H1 (cell line): Measurements from ENCODE around the gene S100A14. TPM values are rescaled to one million over a fixed set of nuclear protein-coding genes. Genes with fewer than 3 reads are reported as not detected.

Experiments used
- CTCF ChIA-PET: fragments of 300-600 bp; sonication (Branson Sonifier 250); formaldehyde crosslinking; loops from one replicate; lab custom pipeline; 2021; ENCODE audit not compliant: partially characterized antibody; lab: Charles Lee
- POLR2A ChIA-PET: fragments of 300-600 bp; sonication (Branson Sonifier 250); formaldehyde crosslinking; loops from one replicate; lab custom pipeline; 2021; ENCODE audit warnings: inconsistent platforms; ENCODE audit not compliant: partially characterized antibody; lab: Charles Lee
- DNase-seq, 2 experiments: peaks; one replicate each; pipeline versions ENCODE4 v3.0.0 to v3.0.0-alpha.2; 2010 to 2022; ENCODE audit warnings: low spot score in 2 of 2, low read depth in 1 of 2, mixed read lengths in 1 of 2
- FAIRE-seq: peaks from 2 replicates; lab custom pipeline; 2011; peaks lifted over from hg19 to GRCh38; lab: Jason Lieb, UNC
- H2AFZ ChIP-seq: 2 replicates; pipeline ENCODE4 v1.8.1; 2012; ENCODE audit warnings: low read length, inconsistent platforms
- H2AK5ac ChIP-seq: 2 replicates; pipeline ENCODE4 v1.6.1; 2013; ENCODE audit warnings: low read depth, low read length
- H2BK120ac ChIP-seq: replicated peaks from 2 replicates; pipeline ENCODE3; 2013; ENCODE audit warnings: low read depth, low read length, inconsistent platforms
- H2BK12ac ChIP-seq: 2 replicates; pipeline ENCODE4 v1.6.1; 2013; ENCODE audit warnings: low read depth, low read length
- H2BK15ac ChIP-seq: 2 replicates; pipeline ENCODE4 v1.6.1; 2013; ENCODE audit warnings: low read length
- H2BK20ac ChIP-seq: 2 replicates; pipeline ENCODE4 v1.6.1; 2013; ENCODE audit warnings: low read length
- H2BK5ac ChIP-seq: 2 replicates; pipeline ENCODE4 v1.6.1; 2013; ENCODE audit warnings: low read depth, low read length
- H3K14ac ChIP-seq: 2 replicates; pipeline ENCODE4 v1.6.1; 2013; ENCODE audit warnings: inconsistent platforms; ENCODE audit not compliant: insufficient read length
- H3K18ac ChIP-seq: 2 replicates; pipeline ENCODE4 v1.6.1; 2013; ENCODE audit warnings: low read length; ENCODE audit errors: extremely low read depth
- H3K23ac ChIP-seq: 2 replicates; pipeline ENCODE4 v1.6.1; 2013; ENCODE audit warnings: inconsistent platforms; ENCODE audit not compliant: insufficient read length
- H3K23me2 ChIP-seq: 2 replicates; pipeline ENCODE4 v1.6.1; 2013; ENCODE audit warnings: low read depth, low read length
- H3K27ac ChIP-seq: 2 replicates; pipeline ENCODE4 v1.6.1; 2011; ENCODE audit warnings: low read depth, low read length, inconsistent platforms
- H3K27me3 ChIP-seq, 4 experiments: replicated peaks in 1 of 4; 1 replicate in 1 of 4; 2 replicates in 3 of 4; pipeline versions ENCODE4 v1.6.1 to v1.8.1; 2011 to 2013; ENCODE audit warnings: low read length in 3 of 4, mild to moderate bottlenecking in 3 of 4, inconsistent platforms in 2 of 4, mixed read lengths in 2 of 4, moderate library complexity in 1 of 4; ENCODE audit not compliant: control insufficient read depth in 3 of 4, insufficient read depth in 3 of 4; ENCODE audit errors: extremely low read depth in 1 of 4
- H3K36me3 ChIP-seq, 4 experiments: 2 replicates each; pipeline versions ENCODE4 v1.6.1 to v1.8.1; 2011 to 2013; ENCODE audit warnings: mild to moderate bottlenecking in 4 of 4, low read length in 3 of 4, moderate library complexity in 2 of 4, control low read depth in 1 of 4, inconsistent platforms in 1 of 4; ENCODE audit not compliant: insufficient read depth in 4 of 4, control insufficient read depth in 2 of 4
- H3K4ac ChIP-seq: replicated peaks from 2 replicates; pipeline ENCODE3; 2013; ENCODE audit warnings: low read length, low read depth, mixed read lengths, inconsistent platforms; ENCODE audit not compliant: insufficient read length
- H3K4me1 ChIP-seq, 4 experiments: replicated peaks in 1 of 4; 1 replicate in 1 of 4; 2 replicates in 3 of 4; pipeline versions ENCODE4 v1.6.1 to v1.8.1; 2011 to 2013; ENCODE audit warnings: low read length in 3 of 4, inconsistent platforms in 2 of 4, mixed read lengths in 1 of 4; ENCODE audit not compliant: insufficient read depth in 4 of 4, control insufficient read depth in 3 of 4
- H3K4me2 ChIP-seq, 2 experiments: 2 replicates each; pipeline versions ENCODE4 v1.6.1 to v1.8.1; 2011 to 2013; ENCODE audit warnings: low read depth in 2 of 2, low read length in 2 of 2, control low read depth in 1 of 2, inconsistent platforms in 1 of 2, mild to moderate bottlenecking in 1 of 2; ENCODE audit not compliant: insufficient read depth in 1 of 2
- H3K4me3 ChIP-seq, 4 experiments: fragments of 200-600, 300-600 bp in 1 of 4; sonication (generic), shearing (Covaris generic), sonication (Bioruptor Twin) in 1 of 4; 2 replicates each; pipeline versions ENCODE4 v1.5.1 to v1.8.1; 2011 to 2016; ENCODE audit warnings: low read length in 4 of 4, low read depth in 3 of 4, control low read depth in 2 of 4, inconsistent platforms in 2 of 4, mild to moderate bottlenecking in 2 of 4, mixed read lengths in 1 of 4, moderate library complexity in 1 of 4; ENCODE audit not compliant: insufficient read depth in 2 of 4; ENCODE audit errors: extremely low read depth in 1 of 4
- H3K56ac ChIP-seq: replicated peaks from 2 replicates; pipeline ENCODE3; 2013; ENCODE audit warnings: low read depth, mild to moderate bottlenecking, mixed read lengths, low read length, inconsistent platforms; ENCODE audit not compliant: insufficient read length
- H3K79me1 ChIP-seq: 2 replicates; pipeline ENCODE4 v1.6.1; 2013; ENCODE audit warnings: low read depth, low read length, control low read depth
- H3K79me2 ChIP-seq, 2 experiments: 2 replicates each; pipeline versions ENCODE4 v1.6.1 to v1.8.1; 2012 to 2013; ENCODE audit warnings: low read length in 2 of 2, mild to moderate bottlenecking in 2 of 2, inconsistent platforms in 1 of 2; ENCODE audit not compliant: insufficient read depth in 2 of 2, control insufficient read depth in 1 of 2
- H3K9ac ChIP-seq, 4 experiments: replicated peaks in 1 of 4; 1 replicate in 1 of 4; 2 replicates in 3 of 4; pipeline versions ENCODE4 v1.6.1 to v1.8.1; 2011 to 2013; ENCODE audit warnings: low read depth in 3 of 4, low read length in 3 of 4, control low read depth in 2 of 4, mild to moderate bottlenecking in 2 of 4, moderate library complexity in 2 of 4, inconsistent platforms in 1 of 4; ENCODE audit errors: extremely low read depth in 1 of 4
- H3K9me3 ChIP-seq, 2 experiments: 2 replicates each; pipeline versions ENCODE4 v1.6.1 to v1.8.1; 2012 to 2013; ENCODE audit warnings: mild to moderate bottlenecking in 2 of 2, moderate library complexity in 2 of 2, control low read depth in 1 of 2, inconsistent platforms in 1 of 2, low read depth in 1 of 2, low read length in 1 of 2, mixed read lengths in 1 of 2; ENCODE audit not compliant: insufficient read depth in 2 of 2
- H4K20me1 ChIP-seq, 2 experiments: replicated peaks in 1 of 2; 2 replicates each; pipeline versions ENCODE3 to v1.8.1; 2011 to 2013; ENCODE audit warnings: inconsistent platforms in 2 of 2, low read length in 2 of 2, mild to moderate bottlenecking in 1 of 2; ENCODE audit not compliant: insufficient read depth in 2 of 2, control insufficient read depth in 1 of 2
- H4K5ac ChIP-seq: 2 replicates; pipeline ENCODE4 v1.6.1; 2013; ENCODE audit warnings: low read length, low read depth, mixed read lengths, inconsistent platforms; ENCODE audit not compliant: insufficient read length
- H4K8ac ChIP-seq: 2 replicates; pipeline ENCODE4 v1.8.0; 2013; ENCODE audit warnings: mild to moderate bottlenecking, moderate library complexity, low read length, inconsistent platforms; ENCODE audit not compliant: insufficient read depth; ENCODE audit errors: extremely low read depth
- H4K91ac ChIP-seq: replicated peaks from 2 replicates; pipeline ENCODE3; 2013; ENCODE audit warnings: low read length, mixed read lengths, inconsistent platforms; ENCODE audit not compliant: insufficient read length
- CHD1 ChIP-seq: IDR thresholded peaks from 2 replicates; pipeline ENCODE4 v1.6.1; 2012; ENCODE audit warnings: low read depth, low read length, improper control_type of control experiment
- GTF2F1 ChIP-seq: IDR thresholded peaks from 2 replicates; pipeline ENCODE4 v1.6.1; 2012; ENCODE audit warnings: low read depth, low read length, improper control_type of control experiment, borderline replicate concordance
- JUN ChIP-seq: IDR thresholded peaks from 2 replicates; pipeline ENCODE4 v1.6.1; 2011; ENCODE audit warnings: low read depth, mild to moderate bottlenecking, improper control_type of control experiment, low read length
- MAFK ChIP-seq: IDR thresholded peaks from 2 replicates; pipeline ENCODE4 v1.6.1; 2012; ENCODE audit warnings: low read depth, mild to moderate bottlenecking, improper control_type of control experiment, low read length
- POLR2AphosphoS5 ChIP-seq: IDR thresholded peaks from 2 replicates; pipeline ENCODE4 v1.6.1; 2011; ENCODE audit warnings: low read depth, low read length
- SUZ12 ChIP-seq: fragments of 200-600 bp; sonication (generic); IDR thresholded peaks from 2 replicates; pipeline ENCODE4 v1.6.1; 2012; ENCODE audit warnings: mild to moderate bottlenecking, inconsistent platforms, low read length, moderate library complexity, mixed read lengths
- WGBS, 2 experiments: shearing (Covaris generic) in 1 of 2; methylation state at CpG; one replicate each; pipeline versions ENCODE4 v1.1.6 to v1.1.7; 2013 to 2015; ENCODE audit warnings: low lambda C conversion rate in 2 of 2, mixed read lengths in 2 of 2, inconsistent platforms in 1 of 2, low coverage in 1 of 2, missing lambda C conversion rate in 1 of 2; ENCODE audit not compliant: insufficient replicate concordance in 2 of 2, insufficient coverage in 1 of 2, insufficient read length in 1 of 2; ENCODE audit errors: extremely low coverage in 1 of 2, missing lambda C conversion rate in 1 of 2; 5-methylcytosine and 5-hydroxymethylcytosine counted together
- polyA plus RNA-seq, 7 experiments: library from polyadenylated mRNA; depleted of rRNA in 3 of 7; stranded (reverse) in 5 of 7; unstranded in 2 of 7; fragments of >200 nt in 5 of 7; fragments of 200-250 nt in 2 of 7; gene quantifications; 1 replicate in 5 of 7; 2 replicates in 1 of 7; 4 replicates in 1 of 7; pipeline versions ENCODE4 v1.2.1 to v1.2.3, GENCODE V29; 2011 to 2013; ENCODE audit warnings: missing spikeins in 2 of 7, mixed read lengths in 2 of 7
- total RNA-seq: library from RNA; stranded (reverse); fragmentation: NEBNext Ultra II Directional; extraction: Animal tissue kit (Norgen Biotek cat#: 25700); gene quantifications from 2 replicates; pipeline ENCODE4 v1.2.1, GENCODE V29; 2021
- TF ChIP-seq, protein P1 (sequence below), 3 experiments: IDR thresholded peaks; 1 replicate in 2 of 3; 2 replicates in 1 of 3; pipeline versions ENCODE4 v1.5.1 to v1.6.1; 2011; ENCODE audit warnings: low read length in 3 of 3, mild to moderate bottlenecking in 3 of 3, inconsistent platforms in 2 of 3, low read depth in 1 of 3, moderate library complexity in 1 of 3; ENCODE audit not compliant: insufficient read depth in 1 of 3; ENCODE audit errors: control extremely low read depth in 1 of 3
- TF ChIP-seq, protein P2 (sequence below): IDR thresholded peaks from 2 replicates; pipeline ENCODE4 v1.6.1; 2012; ENCODE audit warnings: inconsistent platforms

S100A14 gene
- total and polyA plus RNA-seq, 2 of the 8 experiments (the other 6 are each of a cell fraction or from before 2014, with no cell fraction given): 1.4 to 5.3 TPM

DNA sequence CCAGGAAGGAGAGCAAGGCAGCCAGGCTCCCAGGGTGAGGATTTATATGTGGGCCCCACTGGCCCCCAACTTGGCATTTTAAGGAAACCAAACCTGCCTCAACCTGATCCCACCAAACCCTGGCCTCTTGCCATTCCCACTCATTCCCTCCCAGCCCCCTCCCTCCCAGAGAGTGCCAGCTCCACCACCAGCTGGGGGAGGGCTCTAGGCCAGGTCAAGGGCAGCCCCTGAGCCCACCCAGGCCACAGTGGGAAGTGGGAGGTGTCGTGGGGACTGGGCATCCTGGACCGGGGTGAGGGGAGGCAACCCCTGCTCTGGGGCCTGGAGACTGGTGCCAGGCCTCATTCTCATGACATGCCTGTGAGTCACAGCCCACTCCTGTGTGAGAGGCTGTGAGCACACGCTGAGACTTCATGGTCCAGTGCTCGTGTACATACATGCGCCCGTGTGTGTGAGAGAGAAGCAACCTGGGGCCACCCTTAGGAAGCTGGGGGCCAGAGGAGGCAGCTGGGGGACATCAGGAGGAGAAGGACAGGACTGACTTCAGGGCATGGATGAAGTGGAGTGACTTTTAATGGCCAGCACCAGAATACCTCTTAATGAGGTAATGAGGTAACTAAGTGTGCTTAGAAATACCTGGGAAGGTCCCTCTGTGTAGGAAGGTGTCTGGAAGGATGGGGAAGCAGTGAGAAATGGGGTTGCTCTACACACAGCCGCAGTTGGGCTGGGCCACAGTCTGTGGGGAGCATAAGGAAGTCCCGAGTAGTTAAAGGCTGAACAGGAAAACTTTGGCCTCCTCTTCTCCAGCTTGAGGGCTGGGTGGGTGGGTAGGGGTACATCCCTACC is 50.4 kb downstream of the S100A14 start, which contains the start of gene S100A2:
TSS of gene S100A2 (minus strand) at position 316 of the 846 bp plus-strand sequence. CDS start 1,967 bp downstream, outside the sequence.
- DNase-seq: no peak
- no peaks in the 10 kb centered on the region for H4K20me1 ChIP-seq
- H3K36me3 ChIP-seq: no peaks in the 10 kb centered on the region
- H3K79me2 ChIP-seq: no peaks in the 10 kb centered on the region
- ChIA-PET CTCF (interaction anchor here (0.6 to 4.4 kb wide), 20 partner anchors 13 to 445 kb away, joined by 3 to 20 read pairs (median 4); partner anchors contain the start of genes S100A14, S100A4, S100A5 and S100A6), POLR2A (interaction anchor here (0.6 to 1.6 kb wide), 13 partner anchors 9 to 83 kb away, joined by 3 to 7 read pairs (median 4); partner anchors contain the start of genes CHTOP, S100A13, S100A16 and S100A4)
- WGBS, 2 experiments: 83% methylated on average over 8 of the region's 8 CpGs; no CpG with 5 or more reads in 1 of the 2 experiments
- H4K5ac ChIP-seq: peak within 1 kb of the TSS; percentile 34
- no peak within 1 kb of the TSS for H3K27ac ChIP-seq
- H2AK5ac ChIP-seq: peak within 1 kb of the TSS; percentile 96
- no peak for FAIRE-seq
- peaks cover 11 to 26% (median 20%) of the 10 kb centered on the region in 4 experiments for H3K4me1 ChIP-seq
- H3K23ac ChIP-seq: no peak within 1 kb of the TSS
- peak within 1 kb of the TSS in 2 of 4 experiments; percentile 26 to 36; a peak in 1 of 7 replicates for H3K9ac ChIP-seq
- H2AFZ ChIP-seq: 0 out of 2 replicates have a peak within 1 kb of the TSS, but pooled peaks have one; percentile 9
- H3K56ac ChIP-seq: peak within 1 kb of the TSS; percentile 88
- no peaks in the 10 kb centered on the region; the same call in 1 of the 2 replicates for H3K23me2 ChIP-seq
- peak within 1 kb of the TSS; percentile 97; the same call in 1 of the 2 replicates for H2BK5ac ChIP-seq
- no peaks in the 10 kb centered on the region for H3K79me1 ChIP-seq
- H2BK120ac ChIP-seq: peak within 1 kb of the TSS; percentile 96
- peak within 1 kb of the TSS; percentile 99 for H2BK15ac ChIP-seq
- H3K4me2 ChIP-seq: peak within 1 kb of the TSS; percentile 5 to 37; a peak in 3 of 4 replicates
- H2BK20ac ChIP-seq: peak within 1 kb of the TSS; percentile 99
- peak within 1 kb of the TSS; percentile 88 for H3K4ac ChIP-seq
- peak within 1 kb of the TSS; percentile 64; the same call in 1 of the 2 replicates for H4K8ac ChIP-seq
- no peaks in the 10 kb centered on the region for H3K9me3 ChIP-seq
- peak within 1 kb of the TSS; percentile 98 for H4K91ac ChIP-seq
- peak within 1 kb of the TSS; percentile 87 for H3K18ac ChIP-seq
- 0 out of 7 replicates have a peak, but pooled peaks cover 0 to 4% (median 0%) of the 10 kb centered on the region in 4 experiments for H3K27me3 ChIP-seq
- no peak within 1 kb of the TSS for H3K14ac ChIP-seq
- peak within 1 kb of the TSS; percentile 99 for H2BK12ac ChIP-seq
- no peak within 1 kb of the TSS for H3K4me3 ChIP-seq
- TF ChIP-seq GTF2F1 (no peak), SUZ12 (no peak), JUN (no peak), POLR2AphosphoS5 (no peak), CHD1 (no peak), MAFK (no peak)
- TF ChIP-seq, protein P1, sequence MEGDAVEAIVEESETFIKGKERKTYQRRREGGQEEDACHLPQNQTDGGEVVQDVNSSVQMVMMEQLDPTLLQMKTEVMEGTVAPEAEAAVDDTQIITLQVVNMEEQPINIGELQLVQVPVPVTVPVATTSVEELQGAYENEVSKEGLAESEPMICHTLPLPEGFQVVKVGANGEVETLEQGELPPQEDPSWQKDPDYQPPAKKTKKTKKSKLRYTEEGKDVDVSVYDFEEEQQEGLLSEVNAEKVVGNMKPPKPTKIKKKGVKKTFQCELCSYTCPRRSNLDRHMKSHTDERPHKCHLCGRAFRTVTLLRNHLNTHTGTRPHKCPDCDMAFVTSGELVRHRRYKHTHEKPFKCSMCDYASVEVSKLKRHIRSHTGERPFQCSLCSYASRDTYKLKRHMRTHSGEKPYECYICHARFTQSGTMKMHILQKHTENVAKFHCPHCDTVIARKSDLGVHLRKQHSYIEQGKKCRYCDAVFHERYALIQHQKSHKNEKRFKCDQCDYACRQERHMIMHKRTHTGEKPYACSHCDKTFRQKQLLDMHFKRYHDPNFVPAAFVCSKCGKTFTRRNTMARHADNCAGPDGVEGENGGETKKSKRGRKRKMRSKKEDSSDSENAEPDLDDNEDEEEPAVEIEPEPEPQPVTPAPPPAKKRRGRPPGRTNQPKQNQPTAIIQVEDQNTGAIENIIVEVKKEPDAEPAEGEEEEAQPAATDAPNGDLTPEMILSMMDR (IDR thresholded peaks at IDR 0.05; ENCODE audit: control extremely low read depth in 1 of 3, insufficient read depth in 1 of 3, low read depth in 1 of 3, low read length in 3 of 3): no peak
- TF ChIP-seq, protein P2, sequence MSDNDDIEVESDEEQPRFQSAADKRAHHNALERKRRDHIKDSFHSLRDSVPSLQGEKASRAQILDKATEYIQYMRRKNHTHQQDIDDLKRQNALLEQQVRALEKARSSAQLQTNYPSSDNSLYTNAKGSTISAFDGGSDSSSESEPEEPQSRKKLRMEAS: no peak
